Measurements from ENCODE around the gene B3GNT2. TPM values are rescaled to one million over a fixed set of nuclear protein-coding genes. Genes with fewer than 3 reads are reported as not detected.

Gene B3GNT2
- total and polyA plus RNA-seq, 2 of the 4 experiments (the other 2 are of a cell fraction) = 5.0 to 11.1 TPM

DNA sequence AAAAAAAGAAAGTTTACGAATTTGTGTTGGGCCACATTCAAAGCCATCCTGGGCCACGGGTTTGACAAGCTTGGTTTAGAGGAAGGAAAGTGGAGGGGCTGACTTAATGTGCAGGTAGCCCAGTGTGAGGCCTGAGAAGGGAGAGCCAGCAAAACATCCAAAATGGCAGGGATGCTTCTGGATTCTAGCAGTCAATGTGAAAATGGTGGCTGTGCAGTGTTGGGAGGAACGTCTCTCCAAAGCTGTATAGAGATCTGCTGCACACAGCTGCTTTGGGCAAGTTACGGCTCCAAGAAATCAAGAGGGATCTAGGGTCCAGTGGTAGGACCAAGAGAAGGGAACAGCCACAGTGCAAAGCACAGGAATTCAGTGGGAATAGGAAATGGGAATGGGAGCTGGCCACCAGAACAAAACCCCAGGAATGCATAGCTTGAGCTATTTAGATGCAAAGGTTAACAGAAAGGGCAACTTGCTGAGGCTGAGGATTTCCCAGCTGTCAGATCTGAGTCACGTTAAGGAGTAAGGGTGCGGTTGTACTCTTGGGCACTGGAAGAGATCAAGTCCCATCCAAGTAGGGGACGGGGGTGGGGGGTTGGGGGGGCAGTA is 70.6 kb downstream of the B3GNT2 start:
- no peak overlapping the region for H4K5ac ChIP-seq (ENCODE audit: low read depth, low read length)
- no peak overlapping the region for H3K4ac ChIP-seq (ENCODE audit: low read depth, low read length)
- no peak overlapping the region for H3K4me2 ChIP-seq (ENCODE audit: low read depth, low read length)
- no peak overlapping the region for H2AK9ac ChIP-seq (replicated peaks; ENCODE audit: low read depth, low read length, poor library complexity)
- H4K8ac ChIP-seq (ENCODE audit: low read depth in 2 of 2, low read length in 2 of 2) = no peak overlapping the region
- H4K91ac ChIP-seq (ENCODE audit: insufficient read depth, low read depth, low read length) = no peak overlapping the region
- no peaks in the 10 kb centered on the region for H3K9me1 ChIP-seq (ENCODE audit: insufficient read depth, low read length)
- no peaks in the 10 kb centered on the region for H3K27me3 ChIP-seq (ENCODE audit: control insufficient read depth, insufficient read depth, low read length)
- H3K23ac ChIP-seq (ENCODE audit: low read depth, low read length) = no peak overlapping the region
- CTCF ChIA-PET = interaction anchor here (0.6 to 0.9 kb wide), 2 partner anchors 23 to 44 kb away, joined by 3 read pairs; no protein-coding TSS in a partner anchor
- H3K36me3 ChIP-seq (ENCODE audit: control insufficient read depth, insufficient read depth, low read length) = no peaks in the 10 kb centered on the region
- peak; percentile 91 for ATAC-seq (ENCODE audit: low read depth)
- peak; percentile 76 for DNase-seq
- H3K14ac ChIP-seq (replicated peaks; ENCODE audit: low read depth, low read length) = no peak overlapping the region
- H2BK5ac ChIP-seq (ENCODE audit: low read depth, low read length, poor library complexity, severe bottlenecking) = no peak overlapping the region
- POLR2A ChIA-PET (ENCODE audit: unreplicated experiment) = interaction anchor here (0.7 kb wide), 1 partner anchor 186 kb away, joined by 9 read pairs; no protein-coding TSS in a partner anchor
- H3K9me3 ChIP-seq (ENCODE audit: control insufficient read depth, insufficient read depth, low read length) = no peaks in the 10 kb centered on the region
- no peaks in the 10 kb centered on the region for H4K20me1 ChIP-seq (ENCODE audit: insufficient read depth, low read length)
- BruUV-seq (replicated peaks) = no TSS peak
- no peak overlapping the region for H3K9ac ChIP-seq (ENCODE audit: low read depth, low read length)
- dilution Hi-C loops (cut with HindIII; ENCODE audit: low sequenced_read_pairs, unreplicated experiment) (no loop called here), in situ Hi-C loops (cut with MboI; ENCODE audit: low sequenced_read_pairs) (no loop called here), intact Hi-C loops (cut with micrococcal nuclease) (loop anchor here (1.0 kb wide), 1 partner anchor 47 kb away; no protein-coding TSS in a partner anchor)
- H2AK5ac ChIP-seq (ENCODE audit: low read depth, low read length) = no peak overlapping the region
- no peak overlapping the region; the same call in 1 of the 2 replicates for H3K18ac ChIP-seq (ENCODE audit: low read depth, low read length)
- no peaks in the 10 kb centered on the region for H3K79me1 ChIP-seq (ENCODE audit: low read depth in 1 of 2, low read length in 2 of 2)
- peak overlapping the region; percentile 16 for H2AFZ ChIP-seq (replicated peaks; ENCODE audit: low read length, poor library complexity)
- H3K4me1 ChIP-seq (ENCODE audit: control insufficient read depth, insufficient read depth, low read length) = peaks cover 2% of the 10 kb centered on the region; the same call in 1 of the 2 replicates
- no peak overlapping the region for H3K4me3 ChIP-seq (ENCODE audit: insufficient read depth, low read depth, low read length)
- peak overlapping the region; percentile 6; the same call in 1 of the 2 replicates for H2BK20ac ChIP-seq (ENCODE audit: low read depth, low read length)
- no peak overlapping the region for H2BK120ac ChIP-seq (ENCODE audit: low read depth, low read length)
- no peak overlapping the region for H3K27ac ChIP-seq (ENCODE audit: insufficient read depth, low read length)
- no peak overlapping the region for H3K56ac ChIP-seq (ENCODE audit: extremely low read depth, insufficient read depth, low read length)
- WGBS, 2 experiments (ENCODE audit: extremely low coverage in 2 of 2, insufficient read length in 1 of 2) = 66% methylated on average over 2 of the region's 7 CpGs; no CpG with 5 or more reads in 1 of the 2 experiments
- no peak overlapping the region for H2BK15ac ChIP-seq (ENCODE audit: low read depth, low read length)
- TF ChIP-seq RAD21 (IDR thresholded peaks at IDR 0.05; ENCODE audit: low read length) (no peak), RFX5 (IDR thresholded peaks at IDR 0.05; ENCODE audit: low read depth, low read length) (no peak), FOS (IDR thresholded peaks at IDR 0.05; ENCODE audit: low read depth, low read length) (no peak), BHLHE40 (IDR thresholded peaks at IDR 0.05; ENCODE audit: low read depth, low read length) (no peak; the same call in 1 of the 2 replicates), POLR2A (IDR thresholded peaks at IDR 0.05; ENCODE audit: low read depth, low read length) (no peak), CHD1 (IDR thresholded peaks at IDR 0.05; ENCODE audit: low read depth, low read length) (no peak), SMC3 (IDR thresholded peaks at IDR 0.05; ENCODE audit: low read depth, low read length) (no peak), RCOR1 (IDR thresholded peaks at IDR 0.05; ENCODE audit: insufficient replicate concordance, low read length) (no peak), MXI1 (IDR thresholded peaks at IDR 0.05; ENCODE audit: borderline replicate concordance, low read depth, low read length) (no peak), MAZ (IDR thresholded peaks at IDR 0.05; ENCODE audit: borderline replicate concordance, low read depth, low read length) (no peak), CEBPB (IDR thresholded peaks at IDR 0.05; ENCODE audit: low read depth, low read length) (no peak), USF2 (IDR thresholded peaks at IDR 0.05; ENCODE audit: low read depth, low read length) (no peak), NFE2L2 (IDR thresholded peaks at IDR 0.05; ENCODE audit: low read depth, low read length) (no peak)
- TF ChIP-seq, protein P1, sequence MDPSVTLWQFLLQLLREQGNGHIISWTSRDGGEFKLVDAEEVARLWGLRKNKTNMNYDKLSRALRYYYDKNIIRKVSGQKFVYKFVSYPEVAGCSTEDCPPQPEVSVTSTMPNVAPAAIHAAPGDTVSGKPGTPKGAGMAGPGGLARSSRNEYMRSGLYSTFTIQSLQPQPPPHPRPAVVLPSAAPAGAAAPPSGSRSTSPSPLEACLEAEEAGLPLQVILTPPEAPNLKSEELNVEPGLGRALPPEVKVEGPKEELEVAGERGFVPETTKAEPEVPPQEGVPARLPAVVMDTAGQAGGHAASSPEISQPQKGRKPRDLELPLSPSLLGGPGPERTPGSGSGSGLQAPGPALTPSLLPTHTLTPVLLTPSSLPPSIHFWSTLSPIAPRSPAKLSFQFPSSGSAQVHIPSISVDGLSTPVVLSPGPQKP (IDR thresholded peaks at IDR 0.05; ENCODE audit: borderline replicate concordance, low read depth, low read length) = no peak
- TF ChIP-seq, protein P2, sequence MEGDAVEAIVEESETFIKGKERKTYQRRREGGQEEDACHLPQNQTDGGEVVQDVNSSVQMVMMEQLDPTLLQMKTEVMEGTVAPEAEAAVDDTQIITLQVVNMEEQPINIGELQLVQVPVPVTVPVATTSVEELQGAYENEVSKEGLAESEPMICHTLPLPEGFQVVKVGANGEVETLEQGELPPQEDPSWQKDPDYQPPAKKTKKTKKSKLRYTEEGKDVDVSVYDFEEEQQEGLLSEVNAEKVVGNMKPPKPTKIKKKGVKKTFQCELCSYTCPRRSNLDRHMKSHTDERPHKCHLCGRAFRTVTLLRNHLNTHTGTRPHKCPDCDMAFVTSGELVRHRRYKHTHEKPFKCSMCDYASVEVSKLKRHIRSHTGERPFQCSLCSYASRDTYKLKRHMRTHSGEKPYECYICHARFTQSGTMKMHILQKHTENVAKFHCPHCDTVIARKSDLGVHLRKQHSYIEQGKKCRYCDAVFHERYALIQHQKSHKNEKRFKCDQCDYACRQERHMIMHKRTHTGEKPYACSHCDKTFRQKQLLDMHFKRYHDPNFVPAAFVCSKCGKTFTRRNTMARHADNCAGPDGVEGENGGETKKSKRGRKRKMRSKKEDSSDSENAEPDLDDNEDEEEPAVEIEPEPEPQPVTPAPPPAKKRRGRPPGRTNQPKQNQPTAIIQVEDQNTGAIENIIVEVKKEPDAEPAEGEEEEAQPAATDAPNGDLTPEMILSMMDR (conservative IDR thresholded peaks at IDR 0.05; ENCODE audit: low read depth, low read length) = no peak
